Breast epithelium (tissue), 3 donors: Measurements from ENCODE around the gene TTLL13.

Experiments used
- CTCF ChIP-seq, 3 donors: fragments of 450-650 bp; IDR thresholded peaks; one replicate each; pipeline ENCODE4 v1.5.1; 2016 to 2017; ENCODE audit warnings: antibody characterized with exemption in 3 of 3, mild to moderate bottlenecking in 3 of 3, moderate library complexity in 3 of 3
- POLR2A ChIP-seq: fragments of 450-650 bp; IDR thresholded peaks from one replicate; pipeline ENCODE4 v1.6.1; 2016; ENCODE audit warnings: antibody characterized with exemption, mild to moderate bottlenecking, moderate library complexity
- POLR2AphosphoS5 ChIP-seq, 3 donors: sonication (generic); formaldehyde crosslinking; IDR thresholded peaks; one replicate each; pipeline ENCODE4 v1.6.1; 2017; ENCODE audit warnings: antibody characterized with exemption in 3 of 3

GRCh38 chr15:90294601-90295269 is 45.4 kb downstream of the TTLL13 start:
- TF ChIP-seq CTCF (IDR thresholded peaks at IDR 0.05) (no peak), POLR2A (no peak), POLR2AphosphoS5 (IDR thresholded peaks at IDR 0.05) (no peak)
